GM12878 (cell line): Measurements from ENCODE around the gene PDE6A. TPM values are rescaled to one million over a fixed set of nuclear protein-coding genes. Genes with fewer than 3 reads are reported as not detected.

ENCODE experiments used
- ATAC-seq: fragments of 200-7000 bp; cut with Tn5 transposase; 3 replicates; pipeline ENCODE4 v1.9.1; 2020; ENCODE audit warnings: mild to moderate bottlenecking, moderate library complexity
- BruUV-seq: library from RNA; stranded (reverse); fragments of 400-500 nt; replicated peaks from 2 replicates; lab custom pipeline; 2021; lab: Mats Ljungman, UMichigan
- CTCF ChIA-PET: fragments of 300-600 bp; sonication (Branson Sonifier 250); formaldehyde crosslinking; extraction: SDS; loops from one replicate; lab custom pipeline; 2021; ENCODE audit warnings: inconsistent platforms; lab: Yijun Ruan, JAX
- POLR2A ChIA-PET: fragments of 350-600 bp; formaldehyde crosslinking; extraction: SDS; loops from one replicate; lab custom pipeline; 2021; ENCODE audit warnings: inconsistent platforms; lab: Charles Lee
- RAD21 ChIA-PET: fragments of 300-600 bp; sonication (Branson Sonifier 250); formaldehyde crosslinking; loops from one replicate; lab custom pipeline; 2023; ENCODE audit warnings: antibody characterized with exemption; ENCODE audit not compliant: unreplicated experiment; lab: Charles Lee
- SMC1A ChIA-PET: fragments of 300-600 bp; sonication (Branson Sonifier 250); formaldehyde crosslinking; loops from one replicate; lab custom pipeline; 2023; ENCODE audit not compliant: unreplicated experiment, uncharacterized antibody; lab: Charles Lee
- DNase-seq: peaks from one replicate; pipeline ENCODE4 v3.0.0-alpha.2; 2011; ENCODE audit warnings: low read depth, low spot score
- FAIRE-seq: peaks from 3 replicates; lab custom pipeline; 2011; peaks lifted over from hg19 to GRCh38; lab: Jason Lieb, UNC
- H2AFZ ChIP-seq: 2 replicates; pipeline ENCODE4 v1.6.0; 2011; ENCODE audit warnings: low read depth, low read length, control low read depth; ENCODE audit not compliant: control insufficient read depth
- H3K27ac ChIP-seq: 2 replicates; pipeline ENCODE4 v1.5.1; 2011; ENCODE audit warnings: control low read depth; ENCODE audit not compliant: control insufficient read depth, insufficient read depth
- H3K27me3 ChIP-seq, 2 experiments: replicated peaks in 1 of 2; 2 replicates each; pipeline versions ENCODE4 v1.6.0 to v1.6.1; 2011; ENCODE audit warnings: low read length in 1 of 2; ENCODE audit not compliant: control insufficient read depth in 2 of 2, insufficient read depth in 2 of 2
- H3K36me3 ChIP-seq, 2 experiments: 2 replicates each; pipeline ENCODE4 v1.5.1; 2011; ENCODE audit warnings: low read length in 1 of 2; ENCODE audit not compliant: control insufficient read depth in 2 of 2, insufficient read depth in 2 of 2
- H3K4me1 ChIP-seq: 2 replicates; pipeline ENCODE4 v1.6.1; 2011; ENCODE audit warnings: mild to moderate bottlenecking, low read length, moderate library complexity, mixed read lengths; ENCODE audit not compliant: control insufficient read depth, insufficient read depth
- H3K4me2 ChIP-seq: 2 replicates; pipeline ENCODE4 v1.6.0; 2011; ENCODE audit warnings: control low read depth; ENCODE audit not compliant: control insufficient read depth, insufficient read depth
- H3K4me3 ChIP-seq: fragments of 200-600 bp; sonication (generic); 2 replicates; pipeline ENCODE4 v1.5.1; 2016
- H3K79me2 ChIP-seq: 2 replicates; pipeline ENCODE4 v1.6.0; 2011; ENCODE audit warnings: low read length; ENCODE audit not compliant: control insufficient read depth, insufficient read depth
- H3K9ac ChIP-seq: 2 replicates; pipeline ENCODE4 v1.8.0; 2011; ENCODE audit warnings: low read length, control low read depth, mixed read lengths; ENCODE audit not compliant: control insufficient read depth, insufficient read depth
- H3K9me3 ChIP-seq: replicated peaks from 3 replicates; pipeline ENCODE4 v1.5.1; 2011; ENCODE audit warnings: mild to moderate bottlenecking, low read length; ENCODE audit not compliant: control insufficient read depth, insufficient read depth
- H4K20me1 ChIP-seq: 2 replicates; pipeline ENCODE4 v1.6.0; 2011; ENCODE audit not compliant: control insufficient read depth, insufficient read depth
- ASH2L ChIP-seq: fragments of 300-600, 200-600 bp; sonication (generic); IDR thresholded peaks from 2 replicates; pipeline ENCODE4 v1.6.1; 2017; ENCODE audit warnings: low read depth, mild to moderate bottlenecking, borderline replicate concordance
- BACH1 ChIP-seq: fragments of 450-650 bp; IDR thresholded peaks from 2 replicates; pipeline ENCODE4 v1.6.1; 2017; ENCODE audit warnings: mild to moderate bottlenecking, borderline replicate concordance
- HDGF ChIP-seq: fragments of 450-650 bp; IDR thresholded peaks from 2 replicates; pipeline ENCODE4 v1.6.1; 2016; ENCODE audit warnings: antibody characterized with exemption
- KAT2A ChIP-seq: conservative IDR thresholded peaks from 2 replicates; pipeline ENCODE4 v1.6.1; 2011; ENCODE audit warnings: low read depth, low read length; ENCODE audit not compliant: control insufficient read depth
- MXI1 ChIP-seq: fragments of 150-350 bp; IDR thresholded peaks from 2 replicates; pipeline ENCODE4 v1.6.1; 2011; ENCODE audit warnings: low read depth, mild to moderate bottlenecking, inconsistent platforms, low read length, improper control_type of control experiment
- RAD51 ChIP-seq: fragments of 450-650 bp; IDR thresholded peaks from 2 replicates; pipeline ENCODE4 v1.6.1; 2016; ENCODE audit warnings: moderate library complexity, mild to moderate bottlenecking, inconsistent platforms
- RELA ChIP-seq: fragments of 450-650 bp; IDR thresholded peaks from 2 replicates; pipeline ENCODE4 v1.8.0; 2014; ENCODE audit warnings: borderline replicate concordance; ENCODE audit not compliant: partially characterized antibody
- RELB ChIP-seq: fragments of 450-650 bp; IDR thresholded peaks from 2 replicates; pipeline ENCODE4 v1.6.1; 2017; ENCODE audit warnings: low read depth, mild to moderate bottlenecking, moderate library complexity
- SIX5 ChIP-seq: IDR thresholded peaks from 2 replicates; pipeline ENCODE4 v1.6.1; 2011; ENCODE audit warnings: mild to moderate bottlenecking, low read depth, low read length, moderate library complexity; ENCODE audit not compliant: severe bottlenecking
- TAF1 ChIP-seq: IDR thresholded peaks from 2 replicates; pipeline ENCODE4 v1.6.1; 2011; ENCODE audit warnings: mild to moderate bottlenecking, low read depth, low read length, borderline replicate concordance
- ZNF24 ChIP-seq: fragments of 450-650 bp; IDR thresholded peaks from 2 replicates; pipeline ENCODE4 v1.6.1; 2017; ENCODE audit warnings: antibody characterized with exemption, mild to moderate bottlenecking
- WGBS: methylation state at CpG from one replicate; pipeline ENCODE4 v1.1.6; 2016; ENCODE audit warnings: low lambda C conversion rate; ENCODE audit not compliant: insufficient replicate concordance, insufficient coverage; ENCODE audit errors: missing lambda C conversion rate; 5-methylcytosine and 5-hydroxymethylcytosine counted together
- in situ Hi-C: fragments of 300-500 bp; cut with MboI; formaldehyde crosslinking; loops from 9 replicates; pipeline ENCODE4 v1.14.3; 2018; ENCODE audit warnings: mixed read lengths
- intact Hi-C: fragments of 100-400 bp; cut with micrococcal nuclease; formaldehyde crosslinking; loops from one replicate; pipeline ENCODE4 v1.14.2; 2022; ENCODE audit not compliant: unreplicated experiment
- polyA plus RNA-seq, 11 experiments: library from polyadenylated mRNA; depleted of rRNA in 4 of 11; unstranded in 6 of 11; stranded (reverse) in 5 of 11; fragments of >200 nt; fragmentation: Nextera tagmentation in 4 of 11; fragmentation: Illumina TruSeq in 1 of 11; extraction: Ambion mirVana in 4 of 11; extraction: Trizol in 1 of 11; gene quantifications; 1 replicate in 1 of 11; 2 replicates in 10 of 11; pipeline versions ENCODE4 v1.2.1 to v1.2.3, GENCODE V29; 2011 to 2016; ENCODE audit warnings: inconsistent platforms in 2 of 11, missing spikeins in 2 of 11, low read depth in 1 of 11
- total RNA-seq, 4 experiments: library from RNA; depleted of rRNA in 3 of 4; stranded (reverse); fragments of >200 nt in 3 of 4; fragmentation: Illumina TruSeq in 1 of 4; extraction: Trizol in 1 of 4; gene quantifications; 2 replicates each; pipeline versions ENCODE4 v1.2.1 to v1.2.3, GENCODE V29; 2013 to 2021
- TF ChIP-seq, protein P1 (sequence below): IDR thresholded peaks from 2 replicates; pipeline ENCODE4 v1.6.1; 2012; ENCODE audit warnings: mild to moderate bottlenecking, low read depth, low read length

The PDE6A gene
- total and polyA plus RNA-seq, 10 of the 15 experiments (the other 5 are each of a cell fraction or from before 2014, with no cell fraction given): 0.05 to 0.26 TPM; not detected in 8

DNA sequence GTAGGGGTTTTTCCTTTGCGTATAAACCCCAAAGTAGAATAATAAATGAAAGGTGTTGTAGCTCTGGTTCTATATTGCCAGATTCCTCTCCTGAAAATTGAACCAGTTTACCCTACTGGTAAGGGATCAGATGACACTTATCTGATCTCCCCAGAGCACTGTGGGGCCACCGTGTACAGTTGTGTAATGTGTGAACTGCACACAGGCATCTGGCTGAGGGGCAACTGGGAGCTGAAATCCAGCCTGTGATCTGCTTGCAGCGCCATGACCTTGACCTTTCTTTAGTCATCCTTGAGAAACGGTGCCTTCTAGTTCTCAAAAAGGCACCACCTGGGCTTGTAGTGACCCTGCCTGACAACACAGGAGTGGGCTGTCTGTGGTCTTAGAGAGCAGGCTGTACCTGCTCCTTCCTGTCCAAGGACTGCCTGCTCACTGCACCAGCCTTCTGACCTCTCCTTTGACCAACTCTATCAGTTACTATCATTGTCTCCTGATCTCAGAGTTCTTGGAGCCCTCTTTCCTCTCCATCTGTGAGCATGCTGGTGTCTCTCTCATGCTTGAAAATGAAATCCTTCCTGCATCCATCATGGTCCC is 40.2 kb downstream of the PDE6A start:
- intact Hi-C loops: no loop called here
- Histone ChIP-seq H3K79me2 (no peaks in the 10 kb centered on the region), H3K27me3 (peaks cover 0 to 3% of the 10 kb centered on the region in 2 experiments; a peak in 1 of 4 replicates), H3K36me3 (no peaks in the 10 kb centered on the region), H4K20me1 (no peaks in the 10 kb centered on the region), H3K4me2 (no peak overlapping the region), H3K9ac (no peak overlapping the region), H2AFZ (no peak overlapping the region), H3K4me1 (no peaks in the 10 kb centered on the region), H3K9me3 (no peaks in the 10 kb centered on the region), H3K27ac (no peak overlapping the region), H3K4me3 (no peak overlapping the region)
- WGBS: 30% methylated on average over 4 of the region's 4 CpGs
- no TSS peak for BruUV-seq
- ChIA-PET RAD21 (interaction anchor here (0.9 kb wide), 1 partner anchor 19 kb away, joined by 3 read pairs; no protein-coding TSS in a partner anchor), SMC1A (interaction anchor here (0.7 kb wide), 1 partner anchor 59 kb away, joined by 3 read pairs; no protein-coding TSS in a partner anchor), POLR2A (no interaction called here), CTCF (no interaction called here)
- ATAC-seq: 0 out of 3 replicates have a peak, but pooled peaks have one; percentile 36
- no peak for DNase-seq
- in situ Hi-C loops: no loop called here
- no peak for TF ChIP-seq ZNF24
- TF ChIP-seq HDGF: no peak
- no peak for TF ChIP-seq KAT2A
- TF ChIP-seq BACH1: no peak
- FAIRE-seq: no peak

GRCh38 chr5:149903404-149903803 is 41.2 kb downstream of the PDE6A start:
- Histone ChIP-seq H3K9me3 (no peaks in the 10 kb centered on the region), H3K27ac (no peak overlapping the region), H4K20me1 (no peaks in the 10 kb centered on the region), H3K4me2 (no peak overlapping the region), H3K36me3 (no peaks in the 10 kb centered on the region), H3K4me1 (no peaks in the 10 kb centered on the region), H3K79me2 (no peaks in the 10 kb centered on the region), H3K27me3 (peaks cover 0 to 3% of the 10 kb centered on the region in 2 experiments; a peak in 1 of 4 replicates), H3K9ac (no peak overlapping the region), H3K4me3 (no peak overlapping the region), H2AFZ (no peak overlapping the region)
- FAIRE-seq: no peak
- POLR2A ChIA-PET: no interaction called here
- intact Hi-C loops (no loop called here), in situ Hi-C loops (no loop called here)
- ATAC-seq: no peak
- RAD21 ChIA-PET: interaction anchor here (1.1 kb wide), 1 partner anchor 87 kb away, joined by 3 read pairs; no protein-coding TSS in a partner anchor
- no peak for DNase-seq
- BruUV-seq: no TSS peak
- SMC1A ChIA-PET: interaction anchor here (0.7 kb wide), 1 partner anchor 60 kb away, joined by 3 read pairs; no protein-coding TSS in a partner anchor
- CTCF ChIA-PET: interaction anchor here (0.6 kb wide), 1 partner anchor 16 kb away, joined by 3 read pairs; no protein-coding TSS in a partner anchor
- 94% methylated on average over 2 of the region's 2 CpGs for WGBS
- no peak for TF ChIP-seq RELA
- TF ChIP-seq ASH2L: no peak
- no peak for TF ChIP-seq MXI1
- no peak for TF ChIP-seq TAF1
- no peak for TF ChIP-seq RELB
- TF ChIP-seq SIX5: no peak
- TF ChIP-seq, protein P1, sequence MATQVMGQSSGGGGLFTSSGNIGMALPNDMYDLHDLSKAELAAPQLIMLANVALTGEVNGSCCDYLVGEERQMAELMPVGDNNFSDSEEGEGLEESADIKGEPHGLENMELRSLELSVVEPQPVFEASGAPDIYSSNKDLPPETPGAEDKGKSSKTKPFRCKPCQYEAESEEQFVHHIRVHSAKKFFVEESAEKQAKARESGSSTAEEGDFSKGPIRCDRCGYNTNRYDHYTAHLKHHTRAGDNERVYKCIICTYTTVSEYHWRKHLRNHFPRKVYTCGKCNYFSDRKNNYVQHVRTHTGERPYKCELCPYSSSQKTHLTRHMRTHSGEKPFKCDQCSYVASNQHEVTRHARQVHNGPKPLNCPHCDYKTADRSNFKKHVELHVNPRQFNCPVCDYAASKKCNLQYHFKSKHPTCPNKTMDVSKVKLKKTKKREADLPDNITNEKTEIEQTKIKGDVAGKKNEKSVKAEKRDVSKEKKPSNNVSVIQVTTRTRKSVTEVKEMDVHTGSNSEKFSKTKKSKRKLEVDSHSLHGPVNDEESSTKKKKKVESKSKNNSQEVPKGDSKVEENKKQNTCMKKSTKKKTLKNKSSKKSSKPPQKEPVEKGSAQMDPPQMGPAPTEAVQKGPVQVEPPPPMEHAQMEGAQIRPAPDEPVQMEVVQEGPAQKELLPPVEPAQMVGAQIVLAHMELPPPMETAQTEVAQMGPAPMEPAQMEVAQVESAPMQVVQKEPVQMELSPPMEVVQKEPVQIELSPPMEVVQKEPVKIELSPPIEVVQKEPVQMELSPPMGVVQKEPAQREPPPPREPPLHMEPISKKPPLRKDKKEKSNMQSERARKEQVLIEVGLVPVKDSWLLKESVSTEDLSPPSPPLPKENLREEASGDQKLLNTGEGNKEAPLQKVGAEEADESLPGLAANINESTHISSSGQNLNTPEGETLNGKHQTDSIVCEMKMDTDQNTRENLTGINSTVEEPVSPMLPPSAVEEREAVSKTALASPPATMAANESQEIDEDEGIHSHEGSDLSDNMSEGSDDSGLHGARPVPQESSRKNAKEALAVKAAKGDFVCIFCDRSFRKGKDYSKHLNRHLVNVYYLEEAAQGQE: no peak
- no peak for TF ChIP-seq RAD51
